ENCODE data around the gene TPK1.
"Not testable (repeated sequence)": the region's sequence is repeated elsewhere in the genome, so short reads cannot be mapped to it uniquely, and the experiment has no call there.

Gene TPK1

GRCh38 chr7:144821067-144821466 lies 14.8 kb downstream of the TPK1 start:
- no peak overlapping the region for H3K4me2 ChIP-seq (ENCODE audit: low read length)
- H3K9ac ChIP-seq (ENCODE audit: low read depth, low read length) = no peak overlapping the region
- no peaks in the 10 kb centered on the region for H3K36me3 ChIP-seq (ENCODE audit: insufficient read depth, low read length)
- no peaks in the 10 kb centered on the region for H3K27me3 ChIP-seq (ENCODE audit: control insufficient read depth, insufficient read depth, low read length)
- H3K4me3 ChIP-seq (ENCODE audit: low read length) = no peak overlapping the region
- H3K4me1 ChIP-seq (ENCODE audit: control insufficient read depth, insufficient read depth, low read length) = peaks cover 18% of the 10 kb centered on the region
- H3K9me3 ChIP-seq (replicated peaks; ENCODE audit: low read length) = no peaks in the 10 kb centered on the region

- Histone ChIP-seq H3K36me3 (ENCODE audit: insufficient read depth, low read length) (no peaks in the 10 kb centered on the region), H3K4me3 (ENCODE audit: low read length) (no peak overlapping the region), H3K4me2 (ENCODE audit: low read length) (no peak overlapping the region), H3K4me1 (ENCODE audit: control insufficient read depth, insufficient read depth, low read length) (peaks cover 14% of the 10 kb centered on the region), H3K27me3 (ENCODE audit: control insufficient read depth, insufficient read depth, low read length) (no peaks in the 10 kb centered on the region), H3K9me3 (replicated peaks; ENCODE audit: low read length) (no peaks in the 10 kb centered on the region), H3K9ac (ENCODE audit: low read depth, low read length) (no peak overlapping the region)
These were observed 15.3 kb downstream of the TPK1 start for GRCh38 chr7:144820552-144820951.

- Histone ChIP-seq H3K36me3 (ENCODE audit: insufficient read depth, low read length) (no peaks in the 10 kb centered on the region), H3K4me1 (ENCODE audit: control insufficient read depth, insufficient read depth, low read length) (peaks cover 8% of the 10 kb centered on the region), H3K4me3 (ENCODE audit: low read length) (no peak overlapping the region), H3K4me2 (ENCODE audit: low read length) (no peak overlapping the region), H3K27me3 (ENCODE audit: control insufficient read depth, insufficient read depth, low read length) (no peaks in the 10 kb centered on the region), H3K9me3 (replicated peaks; ENCODE audit: low read length) (no peaks in the 10 kb centered on the region), H3K9ac (ENCODE audit: low read depth, low read length) (no peak overlapping the region)
These were observed 16.3 kb downstream of the TPK1 start for GRCh38 chr7:144819566-144819965.

GRCh38 chr7:144818511-144818910 lies 17.3 kb downstream of the TPK1 start:
- H3K4me2 ChIP-seq (ENCODE audit: low read length) = no peak overlapping the region
- no peaks in the 10 kb centered on the region for H3K36me3 ChIP-seq (ENCODE audit: insufficient read depth, low read length)
- H3K4me1 ChIP-seq (ENCODE audit: control insufficient read depth, insufficient read depth, low read length) = no peaks in the 10 kb centered on the region
- H3K4me3 ChIP-seq (ENCODE audit: low read length) = no peak overlapping the region
- no peak overlapping the region for H3K9ac ChIP-seq (ENCODE audit: low read depth, low read length)
- H3K9me3 ChIP-seq (replicated peaks; ENCODE audit: low read length) = no peaks in the 10 kb centered on the region
- no peaks in the 10 kb centered on the region for H3K27me3 ChIP-seq (ENCODE audit: control insufficient read depth, insufficient read depth, low read length)

- Histone ChIP-seq H3K9ac (ENCODE audit: low read depth, low read length) (no peak overlapping the region), H3K27me3 (ENCODE audit: control insufficient read depth, insufficient read depth, low read length) (no peaks in the 10 kb centered on the region), H3K4me1 (ENCODE audit: control insufficient read depth, insufficient read depth, low read length) (no peaks in the 10 kb centered on the region), H3K4me2 (ENCODE audit: low read length) (no peak overlapping the region), H3K36me3 (ENCODE audit: insufficient read depth, low read length) (no peaks in the 10 kb centered on the region), H3K9me3 (replicated peaks; ENCODE audit: low read length) (no peaks in the 10 kb centered on the region), H3K4me3 (ENCODE audit: low read length) (no peak overlapping the region)
These were observed 18.9 kb downstream of the TPK1 start for GRCh38 chr7:144817001-144817400.

- no peak overlapping the region for H3K4me2 ChIP-seq (ENCODE audit: low read length)
- H3K9me3 ChIP-seq (replicated peaks; ENCODE audit: low read length) = no peaks in the 10 kb centered on the region
- no peak overlapping the region for H3K9ac ChIP-seq (ENCODE audit: low read depth, low read length)
- no peaks in the 10 kb centered on the region for H3K4me1 ChIP-seq (ENCODE audit: control insufficient read depth, insufficient read depth, low read length)
- no peaks in the 10 kb centered on the region for H3K27me3 ChIP-seq (ENCODE audit: control insufficient read depth, insufficient read depth, low read length)
- no peaks in the 10 kb centered on the region for H3K36me3 ChIP-seq (ENCODE audit: insufficient read depth, low read length)
- no peak overlapping the region for H3K4me3 ChIP-seq (ENCODE audit: low read length)
These were observed 21.6 kb downstream of the TPK1 start for GRCh38 chr7:144814299-144814698.

- Histone ChIP-seq H3K9ac (ENCODE audit: low read depth, low read length) (no peak overlapping the region), H3K36me3 (ENCODE audit: insufficient read depth, low read length) (no peaks in the 10 kb centered on the region), H3K4me2 (ENCODE audit: low read length) (no peak overlapping the region), H3K4me1 (ENCODE audit: control insufficient read depth, insufficient read depth, low read length) (no peaks in the 10 kb centered on the region), H3K4me3 (ENCODE audit: low read length) (no peak overlapping the region), H3K27me3 (ENCODE audit: control insufficient read depth, insufficient read depth, low read length) (no peaks in the 10 kb centered on the region), H3K9me3 (replicated peaks; ENCODE audit: low read length) (no peaks in the 10 kb centered on the region)
These were observed 23.2 kb downstream of the TPK1 start for GRCh38 chr7:144812379-144813283.

GRCh38 chr7:144805627-144806239 lies 30.1 kb downstream of the TPK1 start:
- H3K4me3 ChIP-seq (ENCODE audit: low read length) = no peak overlapping the region
- H3K27me3 ChIP-seq (ENCODE audit: control insufficient read depth, insufficient read depth, low read length) = no peaks in the 10 kb centered on the region
- H3K9me3 ChIP-seq (replicated peaks; ENCODE audit: low read length) = no peaks in the 10 kb centered on the region
- H3K4me2 ChIP-seq (ENCODE audit: low read length) = no peak overlapping the region
- no peaks in the 10 kb centered on the region for H3K36me3 ChIP-seq (ENCODE audit: insufficient read depth, low read length)
- no peak overlapping the region for H3K9ac ChIP-seq (ENCODE audit: low read depth, low read length)
- H3K4me1 ChIP-seq (ENCODE audit: control insufficient read depth, insufficient read depth, low read length) = no peaks in the 10 kb centered on the region

- H3K4me3 ChIP-seq (ENCODE audit: low read length); H3K36me3 ChIP-seq (ENCODE audit: insufficient read depth, low read length); H3K27me3 ChIP-seq (ENCODE audit: control insufficient read depth, insufficient read depth, low read length); H3K4me1 ChIP-seq (ENCODE audit: control insufficient read depth, insufficient read depth, low read length); H3K9ac ChIP-seq (ENCODE audit: low read depth, low read length); H3K4me2 ChIP-seq (ENCODE audit: low read length); H3K9me3 ChIP-seq (replicated peaks; ENCODE audit: low read length): not testable (repeated sequence)
These were observed 35.0 kb downstream of the TPK1 start for GRCh38 chr7:144800678-144801436.

- no peaks in the 10 kb centered on the region for H3K36me3 ChIP-seq (ENCODE audit: insufficient read depth, low read length)
- H3K27me3 ChIP-seq (ENCODE audit: control insufficient read depth, insufficient read depth, low read length) = no peaks in the 10 kb centered on the region
- no peak overlapping the region for H3K4me3 ChIP-seq (ENCODE audit: low read length)
These were observed 38.9 kb downstream of the TPK1 start for GRCh38 chr7:144796919-144797318.

GRCh38 chr7:144792050-144792449 lies 43.8 kb downstream of the TPK1 start:
- H3K36me3 ChIP-seq (ENCODE audit: insufficient read depth, low read length) = no peaks in the 10 kb centered on the region
- H3K9ac ChIP-seq (ENCODE audit: low read depth, low read length) = no peak overlapping the region
- no peaks in the 10 kb centered on the region for H3K27me3 ChIP-seq (ENCODE audit: control insufficient read depth, insufficient read depth, low read length)
- H3K4me3 ChIP-seq (ENCODE audit: low read length) = no peak overlapping the region
- H3K9me3 ChIP-seq (replicated peaks; ENCODE audit: low read length) = no peaks in the 10 kb centered on the region
- H3K4me1 ChIP-seq (ENCODE audit: control insufficient read depth, insufficient read depth, low read length) = no peaks in the 10 kb centered on the region
- no peak overlapping the region for H3K4me2 ChIP-seq (ENCODE audit: low read length)

More at GRCh38 chr7:144796919-144797318, 38.9 kb downstream of the TPK1 start:
- Histone ChIP-seq H3K4me1 (ENCODE audit: control insufficient read depth, insufficient read depth, low read length) (no peaks in the 10 kb centered on the region), H3K4me2 (ENCODE audit: low read length) (no peak overlapping the region), H3K9me3 (replicated peaks; ENCODE audit: low read length) (no peaks in the 10 kb centered on the region), H3K9ac (ENCODE audit: low read depth, low read length) (no peak overlapping the region)

Measured in skeletal muscle satellite cell (primary cell).